KG1 (cell line): Measurements from ENCODE around the gene ITGB7.

Experiments
- DNase-seq: peaks from one replicate; lab custom pipeline; 2025; lab: John Stamatoyannopoulos, UW

Gene ITGB7

DNA sequence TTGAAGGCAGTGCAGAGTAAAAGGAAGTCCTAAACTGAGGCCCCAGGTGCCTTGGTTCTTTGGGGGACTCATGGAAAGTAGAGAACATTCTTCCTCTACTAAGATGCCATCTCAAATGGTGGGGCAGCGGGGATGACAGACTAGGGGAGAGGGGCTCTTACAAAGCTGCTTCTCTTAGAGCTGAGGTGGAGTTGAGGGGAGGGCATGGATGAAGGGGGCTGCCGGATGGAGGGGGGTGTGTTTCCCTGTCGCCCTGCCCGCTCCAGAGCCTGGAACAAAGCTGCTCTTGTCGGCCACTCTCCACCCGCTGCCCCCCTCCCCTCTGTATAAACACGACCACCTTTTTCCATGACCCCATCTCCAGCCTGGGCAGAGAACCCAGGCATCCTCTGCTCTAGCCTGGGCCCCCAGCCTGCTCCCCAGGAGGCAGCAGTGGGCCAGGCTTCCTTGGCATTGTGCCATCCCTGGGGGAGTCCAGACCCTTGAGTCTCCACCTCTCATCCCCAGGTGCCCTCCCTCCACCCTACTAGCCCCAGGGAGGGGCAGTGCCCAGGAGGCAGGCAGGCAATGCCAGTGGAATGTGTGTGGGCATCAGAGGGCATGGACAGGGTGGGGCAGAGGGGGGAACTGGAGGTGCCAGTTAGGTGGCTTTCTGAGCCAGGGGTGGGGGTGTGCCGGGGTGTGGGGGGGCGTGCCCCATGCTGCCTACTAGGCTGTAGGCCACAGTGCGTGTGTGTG lies 23.2 kb upstream of the ITGB7 start:
- DNase-seq, result no peak

DNA sequence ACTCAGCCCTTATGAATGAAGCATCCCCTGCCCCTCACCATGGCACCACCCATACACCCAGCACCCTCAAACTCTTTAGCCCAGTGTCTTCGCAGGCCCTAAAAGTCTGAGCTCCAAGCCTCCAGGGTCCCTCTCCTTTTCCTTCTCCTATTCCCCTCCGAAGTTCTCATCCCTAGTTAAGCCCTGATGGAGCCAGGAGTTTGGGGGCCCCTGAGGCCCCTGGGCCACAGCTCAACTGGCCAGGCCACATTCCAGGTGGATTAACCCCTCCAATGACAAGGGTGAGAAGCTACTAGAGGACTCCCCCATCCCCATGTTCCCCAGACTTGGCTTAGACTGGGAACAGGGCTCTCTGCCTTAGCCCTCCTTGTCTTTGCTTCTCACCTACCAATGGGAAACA lies 22.4 kb upstream of the ITGB7 start:
- DNase-seq, result no peak

DNA sequence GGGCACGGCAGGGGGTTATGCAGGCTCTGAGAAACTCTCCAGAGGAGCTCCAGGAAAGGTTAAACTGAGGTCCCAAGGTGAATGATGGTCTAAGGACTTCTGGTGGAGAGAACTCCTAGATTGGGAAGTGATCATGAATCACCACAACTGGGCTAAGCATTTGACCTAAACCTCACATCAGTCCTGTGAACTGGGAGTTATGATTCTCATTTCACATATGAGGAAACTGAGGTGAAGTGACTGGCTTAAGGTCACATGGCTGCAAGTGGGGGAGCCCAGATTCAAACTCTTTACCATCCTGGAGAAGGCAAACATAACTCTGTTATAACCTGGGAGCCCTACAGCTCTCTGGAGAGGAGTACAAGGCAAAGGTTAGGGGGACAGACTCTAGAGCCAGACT lies 20.8 kb upstream of the ITGB7 start:
- no peak for DNase-seq

DNA sequence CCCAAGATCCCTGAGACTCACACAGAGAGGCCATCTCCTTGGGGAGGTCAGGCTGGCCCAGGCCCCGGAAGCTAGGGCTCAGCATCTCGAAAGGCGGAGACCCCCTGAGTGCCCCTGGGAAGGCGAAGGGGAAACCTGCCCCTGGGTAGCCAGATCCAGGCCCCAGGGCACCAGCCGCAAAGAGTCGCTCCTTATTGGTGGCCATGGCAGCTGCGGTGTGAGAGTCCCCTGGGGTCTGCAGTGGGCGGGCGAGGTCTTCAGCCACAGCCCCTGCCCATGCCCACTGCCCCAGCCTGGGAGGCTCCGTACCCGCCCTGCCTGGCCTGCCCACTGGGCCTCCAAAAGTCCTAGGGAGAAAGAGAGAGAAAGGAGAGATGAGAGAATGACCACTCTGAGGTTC lies 20.3 kb upstream of the ITGB7 start:
- DNase-seq, result no peak

DNA sequence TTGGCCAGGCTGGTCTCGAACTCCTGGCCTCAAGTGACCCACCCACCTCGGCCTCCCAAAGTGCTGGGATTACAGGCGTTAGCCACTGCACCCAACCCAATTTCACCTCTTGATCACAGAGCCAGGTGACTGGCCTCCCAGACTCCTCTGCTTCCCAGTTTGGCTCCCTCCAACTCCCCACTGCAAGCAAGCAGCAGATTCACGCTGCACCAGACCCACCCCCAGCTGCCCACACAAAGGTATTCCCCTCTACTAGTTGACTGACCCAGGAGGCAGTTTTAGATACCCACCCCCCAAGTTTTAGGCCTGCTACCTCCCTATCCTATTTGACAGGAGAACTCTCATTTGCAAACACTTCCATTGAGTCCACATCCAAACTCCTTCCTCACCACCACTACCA lies 19.8 kb upstream of the ITGB7 start:
- no peak for DNase-seq

DNA sequence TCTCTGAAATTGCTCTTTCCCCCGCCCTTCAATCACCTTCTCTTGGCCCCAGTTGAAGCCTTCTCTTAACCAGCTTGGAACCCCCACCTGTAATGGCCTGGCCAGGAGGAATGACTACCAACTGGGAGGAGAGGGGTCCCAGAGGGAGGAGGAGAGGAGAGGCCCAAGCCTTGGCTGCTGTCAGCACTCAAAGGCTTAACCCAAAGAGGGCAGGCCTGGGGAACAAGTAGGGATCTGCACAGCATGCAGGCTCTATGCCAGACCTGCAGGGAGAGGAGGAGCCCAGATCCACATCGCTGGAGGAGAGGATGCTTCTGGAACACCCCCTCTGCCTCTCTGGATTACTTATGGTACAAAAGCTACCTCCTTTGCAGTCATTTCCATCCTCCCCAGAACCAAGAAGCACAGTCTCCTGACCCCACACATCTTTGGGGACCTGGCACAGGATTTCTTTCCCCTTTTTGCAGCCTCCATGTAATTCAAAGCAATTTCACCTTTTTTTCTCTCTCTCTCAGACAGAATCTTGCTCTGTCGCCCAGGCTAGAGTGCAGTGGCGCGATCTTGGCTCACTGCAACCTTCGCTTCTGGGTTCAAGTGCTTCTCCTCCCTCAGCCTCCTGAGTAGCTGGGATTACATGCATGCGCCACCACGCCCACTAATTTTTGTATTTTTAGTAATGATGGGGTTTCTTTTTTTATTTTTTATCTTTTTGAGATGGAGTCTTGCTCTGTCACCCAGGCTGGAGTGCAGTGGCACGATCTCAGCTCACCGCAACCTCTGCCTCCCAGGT lies 18.8 kb upstream of the ITGB7 start:
- DNase-seq, result no peak

DNA sequence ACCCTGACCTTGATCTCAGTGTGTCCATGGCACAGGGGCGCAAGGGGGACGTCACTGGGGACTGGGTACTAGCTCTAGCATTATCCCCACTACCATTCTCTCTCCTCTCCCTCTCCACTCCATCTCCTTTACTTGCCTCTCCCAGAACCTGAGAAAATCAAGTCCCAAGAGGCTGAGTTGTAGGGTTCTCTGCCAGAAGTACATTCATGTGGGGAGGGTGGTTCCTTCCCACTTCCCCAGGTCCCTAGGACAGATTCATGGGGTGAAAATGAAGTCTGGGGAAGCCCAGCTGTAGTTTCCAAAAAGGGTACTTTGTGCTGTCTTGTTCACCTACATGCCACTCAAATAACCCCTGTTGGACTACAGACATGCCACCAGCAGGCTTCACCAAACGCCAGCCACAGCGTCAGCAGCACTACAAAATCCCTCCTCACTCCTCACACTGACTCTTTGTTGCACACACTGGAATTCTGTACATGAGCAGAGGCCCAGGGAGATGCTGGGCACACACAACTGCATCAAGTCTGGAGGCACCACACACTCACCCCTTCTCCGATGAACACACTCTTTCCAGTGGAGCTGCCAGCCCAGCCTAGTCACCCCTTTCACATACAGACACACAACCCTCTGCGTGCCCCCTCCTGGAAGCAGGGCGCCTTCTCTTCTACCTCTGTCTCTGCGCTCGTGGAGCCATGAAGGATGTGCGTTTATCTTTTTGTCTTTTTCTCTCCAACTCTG lies 18.0 kb upstream of the ITGB7 start:
- no peak for DNase-seq

DNA sequence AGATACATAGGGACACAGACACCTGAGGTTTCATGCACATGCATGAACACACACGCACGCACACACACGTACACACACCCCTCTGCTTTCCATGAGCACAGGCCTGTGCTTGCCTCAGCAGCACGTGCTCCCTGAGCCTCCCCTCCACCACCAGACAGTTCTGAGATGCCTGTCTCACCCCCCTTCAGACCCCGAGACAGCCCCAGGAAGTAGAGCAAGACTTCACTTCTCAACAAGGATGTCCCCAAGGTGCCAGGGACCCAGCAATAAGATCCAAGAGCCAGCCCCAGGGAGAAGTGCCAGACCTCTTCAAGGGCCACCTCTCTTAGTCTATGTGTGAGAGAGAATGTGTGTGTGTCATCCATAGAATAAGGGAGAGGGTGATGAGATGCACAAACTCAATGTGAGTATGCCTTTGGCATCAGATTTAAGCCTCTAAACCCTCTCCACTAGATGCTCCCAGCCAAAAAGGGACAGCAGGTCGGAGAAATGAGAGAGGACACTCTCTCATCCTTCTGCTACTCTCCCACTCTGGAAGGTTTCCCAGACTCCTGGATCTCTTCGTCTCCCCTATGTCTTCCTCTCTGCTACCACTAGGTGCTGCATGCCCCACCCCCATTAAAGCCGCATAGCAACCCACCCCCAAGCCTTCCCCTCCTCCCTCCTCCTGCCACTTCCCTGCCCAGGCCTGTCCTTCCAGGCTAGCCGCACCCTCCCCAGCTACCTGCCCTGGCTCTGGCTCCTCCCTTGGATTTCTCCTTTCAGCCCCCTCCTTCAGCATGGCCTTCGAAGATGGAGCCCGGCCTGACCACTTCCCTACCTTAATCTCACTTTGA lies 17.2 kb upstream of the ITGB7 start:
- no peak for DNase-seq

DNA sequence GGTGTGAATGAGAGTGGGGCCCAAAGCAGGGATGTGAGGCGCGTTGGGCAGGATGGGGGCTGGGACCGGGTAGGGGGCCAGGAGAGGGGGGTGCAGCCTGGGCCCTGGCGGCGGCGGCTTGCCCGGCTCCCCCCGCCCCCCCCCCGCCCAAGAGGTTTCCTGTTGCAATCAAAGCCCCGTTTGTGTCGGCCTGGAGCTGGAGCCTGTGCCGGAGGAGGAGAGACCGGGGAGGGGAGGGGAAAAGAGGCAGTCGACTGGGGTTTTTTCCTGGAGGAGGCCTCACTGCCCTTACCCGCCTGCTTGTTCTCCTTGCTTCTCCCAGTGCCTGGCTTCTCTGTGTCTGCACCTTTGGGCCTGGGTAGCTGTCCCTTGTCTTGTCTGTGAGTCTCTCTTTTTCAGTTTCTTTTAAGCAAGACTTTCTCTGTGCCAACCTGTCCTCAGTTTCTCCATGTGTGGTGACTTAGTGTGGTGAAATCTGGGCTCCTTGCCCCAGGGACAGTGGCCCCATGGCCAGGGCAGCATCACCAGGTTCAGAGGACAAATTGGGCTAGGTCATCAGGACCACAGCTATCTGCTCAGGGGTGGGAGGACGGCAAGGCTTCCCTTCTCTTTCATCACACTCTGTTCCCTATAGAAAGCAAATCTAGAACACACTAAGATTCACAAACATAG lies 16.5 kb upstream of the ITGB7 start:
- no peak for DNase-seq

DNA sequence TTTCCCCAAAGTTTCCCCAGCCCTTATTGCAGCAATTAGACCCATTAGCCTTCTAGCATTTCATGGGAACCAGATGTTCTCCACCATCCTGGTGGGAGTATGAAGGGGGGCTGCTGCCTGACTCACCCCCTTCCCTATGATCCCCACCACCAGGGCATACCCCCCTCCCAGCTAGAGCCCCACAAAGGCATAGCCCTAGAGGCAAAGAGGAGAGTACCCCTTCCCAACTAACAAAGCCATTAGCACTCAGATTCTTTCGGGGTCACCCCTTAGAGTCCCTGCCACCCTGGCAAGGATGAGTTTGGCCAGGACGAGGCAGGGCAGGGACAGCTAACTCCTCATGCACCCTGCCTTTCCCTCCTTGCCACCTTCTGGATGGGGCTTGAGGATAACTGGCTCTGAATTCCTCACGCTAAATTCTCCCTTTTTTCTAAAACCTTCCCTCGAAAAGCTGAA lies 15.8 kb upstream of the ITGB7 start:
- no peak for DNase-seq

DNA sequence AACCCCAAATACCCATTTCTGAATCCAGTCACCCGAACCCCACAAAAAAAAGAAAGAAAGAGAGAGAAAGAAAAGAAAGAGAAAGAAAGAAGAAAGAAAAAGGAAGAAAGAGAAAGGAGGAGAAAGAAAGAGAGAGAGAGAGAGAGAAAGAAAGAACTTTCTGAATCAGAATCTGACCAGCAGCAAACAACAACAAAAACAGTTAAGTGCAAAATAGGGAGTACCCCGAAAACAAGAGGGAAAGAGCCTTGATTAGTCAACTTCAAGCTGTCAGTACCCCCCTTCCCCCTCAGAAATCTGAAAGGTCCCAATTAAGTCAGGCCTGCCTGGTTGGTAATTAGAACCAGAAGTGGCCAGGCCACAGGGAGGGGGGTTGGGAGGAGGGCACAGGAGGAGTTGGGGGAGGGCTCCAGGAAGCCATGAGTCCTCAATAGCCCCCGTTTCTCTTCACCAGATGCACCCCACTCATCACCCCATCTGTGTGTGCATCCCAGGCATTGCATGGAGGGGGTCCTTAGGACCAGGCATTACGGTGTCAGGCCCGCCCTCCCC lies 15.2 kb upstream of the ITGB7 start:
- no peak for DNase-seq

DNA sequence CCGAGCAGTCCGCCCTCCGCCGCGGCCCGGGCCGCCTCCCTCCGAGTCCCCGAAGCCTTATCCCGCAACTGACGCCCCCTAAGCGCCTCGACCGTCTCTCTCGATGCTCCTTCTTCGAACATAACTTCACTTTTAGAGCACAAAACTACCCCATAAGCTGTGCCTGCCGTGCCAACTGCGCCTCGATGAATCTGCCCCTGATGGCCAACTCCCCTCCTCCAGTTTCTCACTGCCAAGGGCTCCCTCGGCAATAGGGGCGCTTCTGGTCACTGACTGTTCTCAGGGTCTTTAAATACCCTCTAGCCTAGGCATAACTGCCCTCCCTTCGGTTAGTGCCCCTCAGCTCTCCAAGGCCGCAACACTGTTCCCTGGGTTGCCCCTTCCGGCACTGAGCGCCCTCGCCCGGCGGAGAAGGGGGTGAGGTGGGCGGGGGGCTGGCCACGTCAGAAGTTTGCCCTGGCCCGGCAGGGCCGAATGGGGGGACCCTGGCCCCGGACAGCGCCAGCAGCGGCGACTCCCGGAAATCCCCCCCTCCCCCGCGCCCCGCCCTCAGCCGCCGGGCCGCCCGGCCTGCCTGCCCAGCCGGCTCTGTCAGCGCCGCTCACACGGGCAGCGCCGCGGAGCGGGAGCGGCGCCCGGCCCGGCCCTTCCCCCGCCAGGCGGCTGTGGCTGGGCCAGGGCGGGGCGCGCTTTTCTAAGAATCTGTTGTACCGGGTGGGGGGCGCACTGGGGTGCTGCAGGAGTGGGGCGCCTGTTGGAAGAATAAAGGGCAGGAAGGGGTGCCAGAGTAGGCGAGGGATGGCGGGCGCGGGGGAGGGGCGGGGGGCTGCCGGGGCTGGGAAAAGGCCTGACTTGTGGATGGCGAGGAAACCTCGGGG lies 14.4 kb upstream of the ITGB7 start:
- DNase-seq, result no peak

DNA sequence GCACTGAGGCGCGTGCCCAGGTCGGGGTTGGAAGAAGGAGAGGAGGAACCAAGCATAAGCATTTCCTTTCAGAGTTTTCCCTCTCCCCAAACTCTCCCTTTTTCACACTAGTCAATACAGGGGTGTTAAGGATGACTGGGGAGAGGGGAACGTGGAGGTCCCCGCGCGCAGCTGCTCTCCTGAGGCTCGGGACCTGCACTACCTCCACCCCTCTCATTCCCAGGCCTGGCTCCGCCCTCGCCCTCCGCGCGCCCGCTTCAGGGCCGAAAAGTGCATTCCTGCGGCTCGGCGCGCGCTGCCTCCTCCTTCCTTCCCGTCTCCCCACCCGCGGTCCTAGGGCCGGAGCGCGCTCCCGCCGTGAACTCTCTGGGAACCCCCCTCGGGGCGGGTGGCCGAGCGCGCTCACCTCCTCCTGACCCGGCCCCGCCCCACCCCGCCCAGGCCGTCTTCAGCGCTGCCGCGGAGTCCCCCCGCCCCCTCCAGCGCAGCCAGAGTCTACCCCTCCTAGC lies 13.7 kb upstream of the ITGB7 start:
- DNase-seq, result peak; percentile 43

DNA sequence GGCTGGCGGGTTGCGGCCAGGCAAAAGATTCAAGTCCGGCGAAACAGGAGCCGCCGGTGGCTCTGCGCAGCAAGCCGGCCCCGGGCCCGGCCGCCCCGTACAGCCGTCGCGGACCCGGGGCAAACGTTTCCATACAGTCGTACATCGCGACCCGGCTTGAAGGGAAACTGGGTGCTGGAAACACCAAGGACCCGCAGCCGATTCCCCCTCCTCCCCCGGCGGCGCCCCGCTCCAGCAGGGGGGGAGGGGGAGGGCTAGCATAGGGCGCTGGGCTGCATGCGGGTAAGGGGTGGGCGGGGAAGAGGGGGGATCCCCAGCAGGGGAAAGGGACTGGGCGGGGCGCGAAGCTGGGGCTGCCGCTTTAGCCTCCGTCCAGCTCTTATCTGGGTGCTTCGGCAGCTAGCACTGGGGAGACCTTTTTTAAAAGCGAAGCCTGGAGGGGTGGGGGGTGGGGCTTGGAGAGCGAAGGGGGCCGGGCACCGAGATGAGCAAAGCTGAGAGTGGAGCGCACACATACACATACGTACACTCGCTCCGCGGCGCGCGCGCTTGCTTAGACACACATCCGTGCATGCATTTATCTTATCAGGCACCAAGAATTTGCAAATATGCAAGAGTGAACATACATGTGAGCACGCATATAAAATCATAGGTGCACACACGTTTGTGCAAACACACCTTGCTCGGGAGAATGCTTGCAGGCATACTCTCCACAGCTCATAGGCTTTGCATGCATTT lies 13.1 kb upstream of the ITGB7 start:
- peak; percentile 43 for DNase-seq

DNA sequence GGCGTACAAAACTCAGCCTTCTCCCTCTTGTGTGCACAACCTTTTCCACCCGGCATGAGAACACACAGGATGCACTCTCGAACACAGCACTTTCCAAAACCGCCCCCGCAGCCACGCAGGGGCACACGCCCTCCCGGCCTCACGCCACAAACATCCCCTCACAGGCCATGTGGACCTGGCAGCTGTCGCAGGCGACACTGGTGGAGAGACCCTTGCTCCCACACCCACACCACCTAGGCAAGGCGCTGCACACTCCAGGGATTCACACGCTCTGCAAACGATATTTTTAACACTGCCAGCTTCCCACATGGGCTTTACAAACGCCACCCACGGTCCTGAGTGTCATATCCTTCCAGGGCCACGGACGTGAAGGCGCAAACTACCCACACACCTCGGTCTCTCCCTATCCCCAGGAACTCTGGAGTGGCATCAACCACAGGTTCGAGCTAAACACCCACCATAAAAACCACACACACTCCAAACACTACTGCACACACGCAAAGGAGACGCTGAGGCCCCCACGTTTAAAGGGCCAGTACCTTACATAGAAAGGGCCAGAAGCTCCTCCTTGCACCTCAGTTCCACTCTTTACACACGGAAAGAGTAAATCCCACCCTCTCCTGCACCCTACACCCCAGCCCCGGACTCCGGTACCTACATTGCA lies 12.4 kb upstream of the ITGB7 start:
- DNase-seq, result no peak

DNA sequence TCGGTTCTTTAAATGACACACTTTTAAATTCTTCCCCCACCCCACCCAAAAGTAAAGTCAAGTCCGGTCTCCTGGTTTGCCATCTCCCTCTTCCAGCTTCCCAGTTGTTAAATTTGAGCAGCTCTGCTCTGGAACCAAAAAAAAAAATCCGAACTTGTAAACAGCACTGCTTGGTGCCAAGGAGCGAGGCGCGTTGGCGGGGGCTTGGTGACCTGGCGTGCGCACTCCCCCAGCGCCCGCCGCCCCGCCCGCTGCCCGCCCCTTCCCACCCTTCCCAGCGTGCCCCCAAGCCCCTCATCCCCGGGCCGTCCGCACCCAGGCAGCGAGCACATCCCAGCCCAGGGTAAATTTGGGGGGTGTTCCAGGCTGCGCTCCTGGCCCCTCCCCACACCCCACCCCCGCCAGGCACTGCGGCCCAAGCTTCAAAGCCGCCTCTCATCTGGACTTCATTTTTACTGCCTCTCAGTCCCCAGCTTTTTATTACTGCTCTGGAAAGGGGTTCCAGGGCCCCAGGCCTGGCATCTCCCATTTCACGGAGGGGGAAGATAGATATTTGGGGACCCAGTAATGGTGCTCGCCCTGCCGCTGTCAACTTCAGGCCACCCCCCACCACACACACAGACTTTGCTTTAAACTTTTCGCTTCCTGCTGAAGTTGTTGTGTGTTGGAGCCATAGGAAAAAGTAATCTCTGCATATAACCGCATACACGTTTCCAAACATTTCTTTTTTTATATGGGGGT lies 11.7 kb upstream of the ITGB7 start:
- DNase-seq, result no peak

DNA sequence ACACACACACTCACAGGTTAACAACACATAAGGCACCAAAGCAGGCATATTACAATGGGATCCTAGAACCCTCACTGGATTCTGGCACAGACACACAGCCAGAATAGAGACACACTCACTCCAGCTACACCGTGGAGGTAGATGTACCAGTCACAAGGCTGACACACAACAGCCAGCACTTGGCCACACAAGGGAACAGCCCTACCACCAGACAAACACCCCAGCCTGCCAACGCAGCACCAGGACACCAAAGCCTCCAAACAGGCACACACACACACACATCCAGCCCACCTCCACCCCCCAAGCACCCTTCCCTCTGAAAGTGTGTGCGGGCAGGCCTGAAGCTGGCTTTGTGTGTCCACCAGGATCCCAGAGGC lies 10.9 kb upstream of the ITGB7 start:
- no peak for DNase-seq
